A673 (cell line): ENCODE results near the gene CALCOCO2. TPM values are rescaled to one million over a fixed set of nuclear protein-coding genes. Genes with fewer than 3 reads are reported as not detected.
"Not testable (repeated sequence)": the region's sequence is repeated elsewhere in the genome, so short reads cannot be mapped to it uniquely, and the experiment has no call there.

Experiments
- BruUV-seq: library from RNA; stranded (reverse); fragments of 400-500 nt; replicated peaks from 2 replicates; lab custom pipeline; 2021; lab: Mats Ljungman, UMichigan
- CTCF ChIA-PET: fragments of 300-600 bp; sonication (Branson Sonifier 250); formaldehyde crosslinking; loops from one replicate; lab custom pipeline; 2022; ENCODE audit warnings: antibody characterized with exemption; lab: Charles Lee
- POLR2A ChIA-PET: fragments of 300-600 bp; sonication (Branson Sonifier 250); formaldehyde crosslinking; loops from one replicate; lab custom pipeline; 2022; ENCODE audit warnings: antibody characterized with exemption; ENCODE audit not compliant: low non-redundant PET; lab: Charles Lee
- DNase-seq: peaks from one replicate; pipeline ENCODE4 v3.0.0-alpha.2; 2015; ENCODE audit warnings: low spot score
- H3K27ac ChIP-seq: fragments of 200-600 bp; sonication (generic); 2 replicates; pipeline ENCODE4 v1.5.1; 2016; ENCODE audit warnings: mixed run types, low read depth, mild to moderate bottlenecking, mixed read lengths, antibody characterized with exemption, low read length; ENCODE audit not compliant: poor library complexity, severe bottlenecking
- H3K27me3 ChIP-seq: fragments of 200-600 bp; sonication (generic); replicated peaks from 2 replicates; pipeline ENCODE4 v1.6.1; 2017; ENCODE audit warnings: mixed run types, low read depth, mild to moderate bottlenecking, mixed read lengths, antibody characterized with exemption, low read length; ENCODE audit not compliant: insufficient read depth, poor library complexity
- H3K36me3 ChIP-seq: fragments of 200-600 bp; sonication (generic); 2 replicates; pipeline ENCODE4 v1.6.1; 2016; ENCODE audit warnings: mixed run types, mild to moderate bottlenecking, mixed read lengths, antibody characterized with exemption, low read length; ENCODE audit not compliant: insufficient read depth, poor library complexity, severe bottlenecking
- H3K4me1 ChIP-seq: fragments of 200-600 bp; sonication (generic); 2 replicates; pipeline ENCODE4 v1.6.1; 2017; ENCODE audit warnings: mixed run types, mild to moderate bottlenecking, mixed read lengths, antibody characterized with exemption, low read length; ENCODE audit not compliant: insufficient read depth, poor library complexity, severe bottlenecking
- H3K4me3 ChIP-seq: fragments of 200-600 bp; sonication (generic); 2 replicates; pipeline ENCODE4 v1.5.1; 2016; ENCODE audit warnings: low read depth, mixed run types, mild to moderate bottlenecking, mixed read lengths, low read length; ENCODE audit not compliant: poor library complexity, severe bottlenecking
- H3K9me3 ChIP-seq: fragments of 200-600 bp; sonication (generic); 2 replicates; pipeline ENCODE4 v1.6.1; 2016; ENCODE audit warnings: mixed run types, low read depth, mild to moderate bottlenecking, mixed read lengths, antibody characterized with exemption, low read length; ENCODE audit not compliant: poor library complexity, severe bottlenecking
- CTCF ChIP-seq: fragments of 300-800, 200-600 bp; sonication (generic); conservative IDR thresholded peaks from 2 replicates; pipeline ENCODE4 v1.5.1; 2017; ENCODE audit warnings: low read depth, mild to moderate bottlenecking, antibody characterized with exemption, low read length, moderate library complexity, mixed read lengths
- EZH2 ChIP-seq: fragments of 200-600 bp; sonication (generic); IDR thresholded peaks from 2 replicates; pipeline ENCODE4 v1.6.1; 2017; ENCODE audit warnings: borderline replicate concordance, low read depth, mild to moderate bottlenecking, mixed read lengths, antibody characterized with exemption, low read length; ENCODE audit not compliant: poor library complexity, severe bottlenecking
- intact Hi-C: fragments of 100-400 bp; cut with micrococcal nuclease; formaldehyde crosslinking; loops from one replicate; pipeline ENCODE4 v1.10.0; 2022; ENCODE audit not compliant: unreplicated experiment
- total RNA-seq: library from RNA; stranded (reverse); gene quantifications from 2 replicates; pipeline ENCODE4 v1.2.3, GENCODE V29; 2021

CALCOCO2 gene
- total RNA-seq, 1 experiment from 2014 or later: 88.4 TPM

GRCh38 chr17:48871551-48872351 is 40.9 kb downstream of the CALCOCO2 start:
- no peak for DNase-seq
- ChIA-PET POLR2A (interaction anchor here (1.1 kb wide), 1 partner anchor 356 kb away, joined by 3 read pairs; no protein-coding TSS in a partner anchor), CTCF (no interaction called here)
- intact Hi-C loops: no loop called here
- no peak overlapping the region for H3K27ac ChIP-seq
- H3K36me3 ChIP-seq: no peaks in the 10 kb centered on the region
- no TSS peak for BruUV-seq
- no peaks in the 10 kb centered on the region for H3K9me3 ChIP-seq
- H3K4me1 ChIP-seq: no peaks in the 10 kb centered on the region
- H3K4me3 ChIP-seq: no peak overlapping the region
- H3K27me3 ChIP-seq: no peaks in the 10 kb centered on the region
- TF ChIP-seq CTCF (no peak), EZH2 (no peak)

GRCh38 chr17:48872409-48872808 is 41.6 kb downstream of the CALCOCO2 start:
- POLR2A ChIA-PET: interaction anchor here (1.1 kb wide), 1 partner anchor 355 kb away, joined by 3 read pairs; no protein-coding TSS in a partner anchor
- H3K4me3 ChIP-seq, H3K9me3 ChIP-seq, DNase-seq, intact Hi-C loops, H3K36me3 ChIP-seq, H3K4me1 ChIP-seq, BruUV-seq, H3K27ac ChIP-seq, H3K27me3 ChIP-seq, CTCF ChIA-PET: not testable (repeated sequence)

GRCh38 chr17:48873209-48873608 is 42.4 kb downstream of the CALCOCO2 start:
- no peak overlapping the region for H3K27ac ChIP-seq
- CTCF ChIA-PET: interaction anchor here (0.9 kb wide), 1 partner anchor 202 kb away, joined by 3 read pairs; no protein-coding TSS in a partner anchor

More at GRCh38 chr17:48873209-48873608, 42.4 kb downstream of the CALCOCO2 start:
- POLR2A ChIA-PET: no interaction called here
- TF ChIP-seq EZH2 (no peak), CTCF (no peak)
- intact Hi-C loops: no loop called here
- DNase-seq: no peak
- Histone ChIP-seq H3K4me3 (no peak overlapping the region), H3K9me3 (no peaks in the 10 kb centered on the region), H3K36me3 (no peaks in the 10 kb centered on the region), H3K4me1 (no peaks in the 10 kb centered on the region), H3K27me3 (no peaks in the 10 kb centered on the region)
- no TSS peak for BruUV-seq
